Measurements from ENCODE around the gene KIF5C. TPM values are rescaled to one million over a fixed set of nuclear protein-coding genes. Genes with fewer than 3 reads are reported as not detected.

KIF5C gene
- total and polyA plus RNA-seq, 4 donors, result 0.06 to 0.25 (median 0.14) TPM

- no peak overlapping the region for H3K27ac ChIP-seq (ENCODE audit: low read depth in 1 of 2, low read length in 2 of 2)
- H3K9ac ChIP-seq (ENCODE audit: low read depth in 1 of 2, low read length in 2 of 2), result no peak overlapping the region
- no peak for DNase-seq (ENCODE audit: low spot score)
- H3K4me1 ChIP-seq (ENCODE audit: control insufficient read depth in 4 of 4, insufficient read depth in 4 of 4, low read length in 3 of 4), result no peaks in the 10 kb centered on the region
- H3K4me3 ChIP-seq (ENCODE audit: low read depth in 1 of 3, low read length in 3 of 3), result no peak overlapping the region
- peaks cover 0 to 1% (median 0%) of the 10 kb centered on the region in 4 donors for H3K36me3 ChIP-seq (ENCODE audit: control insufficient read depth in 4 of 4, insufficient read depth in 3 of 4, low read depth in 1 of 4, low read length in 3 of 4)
- H3K9me3 ChIP-seq (ENCODE audit: control insufficient read depth in 4 of 4, low read length in 3 of 4), result no peaks in the 10 kb centered on the region
- peaks cover 0 to 3% (median 0%) of the 10 kb centered on the region in 4 donors for H3K27me3 ChIP-seq (ENCODE audit: control insufficient read depth in 4 of 4, insufficient read depth in 4 of 4, low read length in 3 of 4)
- no peak for TF ChIP-seq HNF4A (conservative IDR thresholded peaks at IDR 0.05)
- TF ChIP-seq HNF4G (IDR thresholded peaks at IDR 0.05), result no peak
- TF ChIP-seq RXRA (IDR thresholded peaks at IDR 0.05), result no peak
- no peak for TF ChIP-seq ATF3 (IDR thresholded peaks at IDR 0.05)
- no peak for TF ChIP-seq MAX (IDR thresholded peaks at IDR 0.05)
- no peak for TF ChIP-seq JUND (IDR thresholded peaks at IDR 0.05)
- no peak for TF ChIP-seq EGR1 (IDR thresholded peaks at IDR 0.05; ENCODE audit: low read depth in 2 of 2)
- no peak for TF ChIP-seq GABPA (IDR thresholded peaks at IDR 0.05 in 1 of 2, conservative IDR thresholded peaks at IDR 0.05 in 1 of 2)
- TF ChIP-seq RAD21 (IDR thresholded peaks at IDR 0.05), result no peak
- TF ChIP-seq FOXA2 (IDR thresholded peaks at IDR 0.05), result no peak
- TF ChIP-seq FOXA1 (IDR thresholded peaks at IDR 0.05), result no peak
- no peak for TF ChIP-seq SP1 (IDR thresholded peaks at IDR 0.05)
- TF ChIP-seq TAF1 (conservative IDR thresholded peaks at IDR 0.05), result no peak
- TF ChIP-seq REST (IDR thresholded peaks at IDR 0.05), result no peak
- no peak for TF ChIP-seq ZBTB33 (IDR thresholded peaks at IDR 0.05)
- TF ChIP-seq NR2F2 (IDR thresholded peaks at IDR 0.05), result no peak
- no peak for TF ChIP-seq YY1 (IDR thresholded peaks at IDR 0.05)
- TF ChIP-seq CTCF (IDR thresholded peaks at IDR 0.05; ENCODE audit: low read depth, low read length, missing input control), result no peak
- WGBS, result 96% methylated on average over 14 of the region's 14 CpGs
Measured at GRCh38 chr2:149002378-149002890, 127.4 kb downstream of the KIF5C start.
